NCI-H1048 (cell line): Measurements from ENCODE around the gene IPPK.
"Not testable (repeated sequence)": the region's sequence is repeated elsewhere in the genome, so short reads cannot be mapped to it uniquely, and the experiment has no call there.

Experiments used
- DNase-seq: peaks from one replicate; lab custom pipeline; 2025; lab: John Stamatoyannopoulos, UW

The IPPK gene

DNA sequence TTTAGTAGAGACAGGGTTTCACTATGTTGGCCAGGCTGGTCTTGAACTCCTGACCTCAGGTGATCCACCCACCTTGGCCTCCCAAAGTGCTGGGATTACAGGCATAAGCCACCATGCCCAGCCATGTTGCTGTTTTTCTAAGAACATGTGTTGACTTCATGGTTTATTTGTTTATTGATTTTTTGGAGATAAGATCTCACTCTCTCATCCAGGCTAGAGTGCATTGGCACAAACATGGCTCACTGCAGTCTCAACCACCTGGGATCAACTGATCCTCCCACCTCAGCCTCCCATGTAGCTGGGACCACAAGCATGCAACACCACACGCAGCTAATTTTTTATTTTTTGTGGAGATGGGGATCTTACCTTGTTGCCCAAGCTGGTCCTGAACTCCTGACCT, 74.9 kb downstream of the IPPK start:
- not testable (repeated sequence) for DNase-seq

DNA sequence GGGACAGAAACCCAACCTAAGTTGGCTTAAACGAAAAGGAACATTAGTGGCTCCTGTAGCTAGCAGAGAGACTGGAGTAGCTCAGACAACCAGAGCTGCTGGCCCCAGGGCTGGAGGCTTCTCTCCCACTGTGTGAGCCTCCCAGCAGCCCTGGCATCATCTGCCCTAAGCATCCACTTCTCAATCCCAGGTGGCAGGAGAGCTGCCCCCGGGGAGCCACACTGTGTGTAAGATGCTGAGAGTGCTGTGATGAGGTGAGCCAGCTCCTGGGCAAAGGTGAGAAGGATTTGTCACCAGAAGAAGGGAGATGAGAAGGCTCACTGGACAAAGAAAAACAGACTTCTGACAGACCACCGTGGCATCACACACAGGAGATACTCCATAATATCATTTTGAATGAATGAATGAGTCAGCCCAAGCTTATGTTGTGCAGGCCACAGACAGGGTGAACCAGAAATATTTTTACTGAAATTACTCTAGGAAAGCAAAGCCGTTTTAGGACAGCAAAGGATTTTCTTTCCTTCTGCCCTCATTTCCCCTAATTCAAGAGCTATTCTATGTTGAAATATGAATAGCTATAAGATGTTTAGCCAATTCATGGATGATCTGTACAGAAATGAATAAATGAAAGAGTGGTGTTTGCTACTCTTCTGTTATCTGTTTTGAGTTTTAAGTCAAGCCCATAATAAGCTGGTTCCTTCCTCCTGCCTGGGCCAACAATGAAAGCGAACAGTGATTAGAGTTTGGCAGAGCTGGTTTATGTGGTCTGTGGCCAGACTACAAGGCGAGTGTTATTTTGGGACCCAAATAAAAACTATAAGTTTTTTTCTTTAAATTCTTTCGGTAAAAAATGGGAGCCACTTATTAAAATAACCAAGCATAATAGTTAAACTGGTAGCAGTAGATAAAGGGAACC, 76.7 kb downstream of the IPPK start:
- no peak for DNase-seq

DNA sequence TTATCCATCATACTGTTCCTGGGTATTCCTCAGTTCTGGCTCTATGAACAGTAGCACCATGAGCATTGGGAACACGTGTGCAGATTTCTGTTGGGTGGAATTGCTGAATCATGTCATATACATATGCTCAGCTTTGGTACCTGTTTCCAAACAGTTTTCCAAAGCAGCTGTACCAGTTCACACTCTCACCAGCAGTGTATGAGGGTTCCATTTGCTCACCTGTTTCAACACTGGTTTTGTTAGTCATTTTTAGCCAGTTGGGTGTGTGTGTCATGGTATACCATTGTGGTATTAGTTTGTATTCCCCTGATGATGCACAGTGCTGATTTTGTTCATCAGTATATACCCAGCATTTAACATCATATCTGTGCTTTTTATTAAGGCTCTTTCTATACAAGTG, 77.4 kb downstream of the IPPK start:
- DNase-seq = no peak

DNA sequence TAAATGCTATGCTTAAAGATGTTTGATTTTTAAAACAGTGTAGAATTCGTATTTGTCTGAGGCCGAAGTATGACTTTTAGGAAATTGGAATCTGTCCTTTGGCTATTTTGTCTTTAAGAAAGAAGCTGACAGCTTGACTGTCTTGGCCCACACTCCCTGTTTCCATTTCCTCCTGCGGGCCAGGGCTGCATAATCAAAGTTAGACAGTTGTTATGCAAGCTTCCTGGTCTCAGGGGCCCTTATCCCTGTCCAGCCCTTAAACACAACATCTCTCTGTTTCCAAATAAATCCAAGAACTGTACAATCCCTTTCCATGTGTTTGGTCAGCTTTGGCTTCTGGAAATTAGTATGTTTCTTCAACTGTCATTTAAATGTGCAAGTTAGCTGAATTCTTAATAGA, 79.6 kb downstream of the IPPK start:
- no peak for DNase-seq

DNA sequence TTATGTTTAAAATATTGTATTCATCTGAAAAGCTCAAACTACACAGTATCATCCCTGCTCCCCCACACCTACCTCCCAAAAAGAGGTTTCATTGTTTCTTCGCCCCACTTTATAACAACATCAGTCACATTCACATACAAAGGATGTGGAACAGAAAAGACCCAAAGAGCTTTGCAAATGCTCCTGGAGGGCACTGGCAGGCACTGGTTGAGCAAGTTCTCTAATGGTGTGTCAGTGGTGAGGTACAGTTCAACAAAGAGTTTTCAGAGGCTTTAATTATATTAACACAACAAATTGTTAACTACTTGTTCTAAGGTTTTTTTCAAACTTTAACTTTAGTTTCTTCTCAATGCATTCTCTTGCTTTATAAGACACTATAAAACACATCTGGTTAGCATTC, 80.0 kb downstream of the IPPK start:
- no peak for DNase-seq

DNA sequence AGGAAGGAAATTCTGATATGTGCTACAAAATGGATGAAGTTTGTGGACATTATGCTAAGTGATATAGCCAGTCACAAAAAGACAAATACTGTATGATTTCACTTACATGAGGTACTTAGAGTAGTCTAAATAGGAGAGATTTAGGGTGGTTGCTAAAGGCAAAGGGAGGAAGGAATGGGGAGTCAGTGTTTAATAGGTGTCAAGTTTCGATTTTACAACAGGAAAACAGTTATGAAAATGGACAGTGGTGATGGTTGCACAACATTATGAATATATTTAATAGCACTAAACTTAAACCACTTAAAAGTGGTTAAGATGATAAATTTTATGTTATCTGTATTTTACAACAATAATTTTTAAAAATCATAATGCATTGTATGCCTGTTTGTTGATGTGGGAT, 93.8 kb downstream of the IPPK start:
- no peak for DNase-seq

DNA sequence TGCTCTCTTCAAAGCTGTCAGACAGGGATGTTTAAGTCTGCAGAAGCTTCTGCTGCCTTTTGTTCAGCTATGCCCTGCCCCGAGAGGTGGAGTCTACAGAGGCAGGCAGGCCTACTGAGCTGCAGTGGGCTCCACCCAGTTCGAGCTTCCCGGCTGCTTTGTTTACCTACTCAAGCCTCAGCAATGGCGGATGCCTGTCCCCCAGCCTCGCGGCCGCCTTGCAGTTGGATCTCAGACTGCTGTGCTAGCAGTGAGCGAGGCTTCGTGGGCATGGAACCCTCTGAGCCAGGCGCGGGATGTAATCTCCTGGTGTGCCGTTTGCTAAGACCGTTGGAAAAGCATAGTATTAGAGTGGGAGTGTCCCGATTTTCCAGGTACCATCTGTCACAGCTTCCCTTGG, 96.3 kb downstream of the IPPK start:
- not testable (repeated sequence) for DNase-seq

DNA sequence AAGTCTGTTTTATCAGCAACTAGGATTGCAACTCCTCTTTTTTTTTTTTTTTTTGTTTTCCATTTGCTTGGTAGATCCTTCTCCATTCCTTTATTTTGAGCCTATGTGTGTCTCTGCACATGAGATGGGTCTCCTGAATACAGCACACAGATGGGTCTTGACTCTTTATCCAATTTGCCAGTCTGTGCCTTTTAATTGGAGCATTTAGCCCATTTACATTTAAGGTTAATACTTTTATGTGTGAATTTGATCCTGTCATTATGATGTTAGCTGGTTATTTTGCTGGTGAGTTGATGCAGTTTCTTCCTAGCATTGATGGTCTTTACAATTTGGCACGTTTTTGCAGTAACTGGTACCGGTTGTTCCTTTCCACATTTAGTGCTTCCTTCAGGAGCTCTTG, 98.1 kb downstream of the IPPK start:
- not testable (repeated sequence) for DNase-seq

DNA sequence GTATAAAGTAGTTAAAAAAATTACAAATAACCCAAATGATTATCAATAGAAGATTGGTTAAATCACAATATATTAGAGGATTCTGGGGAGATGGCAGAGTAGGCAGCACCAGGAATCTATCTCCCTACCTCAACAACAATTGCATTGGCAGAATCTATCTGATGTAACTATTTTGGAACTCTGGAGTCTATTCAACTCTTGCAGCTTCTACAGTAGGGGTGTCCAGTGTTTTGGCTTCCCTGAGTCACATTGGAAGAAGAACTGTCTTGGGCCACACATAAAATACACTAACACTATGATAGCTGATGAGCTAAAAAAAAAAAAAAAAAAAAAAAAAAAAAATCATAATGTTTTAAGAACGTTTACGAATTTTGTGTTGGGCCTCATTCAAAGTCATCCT, 104.9 kb downstream of the IPPK start:
- no peak for DNase-seq

DNA sequence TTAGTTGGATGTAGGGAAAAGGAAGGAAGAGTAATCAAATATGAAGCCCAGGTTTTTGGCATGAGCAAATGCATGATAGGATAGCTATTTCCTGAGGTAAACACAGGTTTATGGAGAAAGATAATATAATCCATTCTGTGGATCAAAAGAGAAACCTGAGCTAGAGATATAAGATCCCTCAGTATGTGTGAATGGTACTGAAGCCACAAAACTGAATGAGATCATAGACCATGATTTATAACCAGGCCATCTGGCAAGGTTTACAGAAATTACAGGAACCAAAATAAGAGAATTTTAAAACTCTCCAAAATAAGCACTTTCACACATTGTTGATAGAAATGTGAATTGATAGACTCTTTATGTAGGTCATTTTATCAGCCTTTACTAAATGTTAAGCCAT, 105.4 kb downstream of the IPPK start:
- DNase-seq = no peak
